SU-DHL-6 (cell line): ENCODE measurements around the gene PRR36.

Experiments
- H2AFZ ChIP-seq: fragments of 200-600 bp; sonication (generic); 2 replicates; pipeline ENCODE4 v1.6.1; 2014; ENCODE audit warnings: low read depth, mild to moderate bottlenecking, moderate library complexity, mixed read lengths, antibody characterized with exemption, low read length; ENCODE audit not compliant: severe bottlenecking
- H3F3A ChIP-seq: fragments of 200-600 bp; shearing (Covaris generic); 2 replicates; pipeline ENCODE4 v1.6.0; 2016; ENCODE audit warnings: antibody characterized with exemption, mild to moderate bottlenecking; ENCODE audit not compliant: insufficient read depth
- H3K27ac ChIP-seq: fragments of 200-600 bp; sonication (generic); 2 replicates; pipeline ENCODE4 v1.5.1; 2016; ENCODE audit warnings: low read depth, mild to moderate bottlenecking, low read length, moderate library complexity, mixed read lengths
- H3K27me3 ChIP-seq: fragments of 200-600 bp; sonication (generic), shearing (Covaris generic); 2 replicates; pipeline ENCODE4 v1.6.0; 2014; ENCODE audit warnings: mild to moderate bottlenecking, low read length
- H3K36me3 ChIP-seq: fragments of 200-600 bp; sonication (generic); 2 replicates; pipeline ENCODE4 v1.6.1; 2014; ENCODE audit warnings: mild to moderate bottlenecking, low read length, mixed read lengths
- H3K4me2 ChIP-seq: fragments of 300-600, 200-600 bp; shearing (Covaris generic), sonication (generic); 2 replicates; pipeline ENCODE4 v1.6.0; 2014; ENCODE audit warnings: low read length, low read depth, mild to moderate bottlenecking; ENCODE audit not compliant: poor library complexity, severe bottlenecking
- H3K4me3 ChIP-seq: fragments of 200-600 bp; sonication (generic); 2 replicates; pipeline ENCODE4 v1.5.1; 2014; ENCODE audit warnings: antibody characterized with exemption, low read length, mild to moderate bottlenecking, mixed read lengths; ENCODE audit not compliant: insufficient read depth, poor library complexity, severe bottlenecking
- H3K79me2 ChIP-seq: fragments of 200-600 bp; sonication (generic); 2 replicates; pipeline ENCODE4 v1.6.1; 2014; ENCODE audit warnings: mild to moderate bottlenecking, low read length, moderate library complexity; ENCODE audit not compliant: insufficient read depth
- H3K9ac ChIP-seq: fragments of 200-600 bp; sonication (generic); 2 replicates; pipeline ENCODE4 v1.7.0; 2014; ENCODE audit warnings: mild to moderate bottlenecking, low read length
- H3K9me2 ChIP-seq: fragments of 200-600 bp; sonication (generic); replicated peaks from 2 replicates; pipeline ENCODE4 v1.6.1; 2014; ENCODE audit warnings: low read length; ENCODE audit not compliant: insufficient read depth
- H3K9me3 ChIP-seq: fragments of 200-600 bp; sonication (generic); 2 replicates; pipeline ENCODE4 v1.6.1; 2014; ENCODE audit warnings: low read length, mixed read lengths; ENCODE audit not compliant: insufficient read depth
- H4K20me1 ChIP-seq: fragments of 200-600 bp; sonication (generic); 2 replicates; pipeline ENCODE4 v1.6.1; 2014; ENCODE audit warnings: low read depth, mild to moderate bottlenecking, antibody characterized with exemption, low read length, moderate library complexity, mixed read lengths
- EZH2phosphoT487 ChIP-seq: fragments of 200-600 bp; sonication (generic), shearing (Covaris generic); conservative IDR thresholded peaks from 2 replicates; pipeline ENCODE4 v1.6.1; 2018; ENCODE audit warnings: mild to moderate bottlenecking, antibody characterized with exemption, low read length, moderate library complexity, mixed read lengths
- TF ChIP-seq, protein P1 (sequence below): fragments of 200-600 bp; sonication (generic); IDR thresholded peaks from one replicate; pipeline ENCODE4 v1.5.1; 2017; ENCODE audit warnings: antibody characterized with exemption, mild to moderate bottlenecking, low read length, moderate library complexity; ENCODE audit not compliant: insufficient read depth, poor library complexity, severe bottlenecking

PRR36 gene

GRCh38 chr19:7845390-7846154 lies 28.6 kb downstream of the PRR36 start:
- Histone ChIP-seq H3K9me3 (0 out of 2 replicates have a peak, but pooled peaks cover 5% of the 10 kb centered on the region), H3K9ac (no peak overlapping the region), H3K9me2 (no peaks in the 10 kb centered on the region), H3K79me2 (no peaks in the 10 kb centered on the region), H3K4me3 (no peak overlapping the region), H3F3A (no peaks in the 10 kb centered on the region), H3K27ac (no peak overlapping the region), H3K36me3 (no peaks in the 10 kb centered on the region), H2AFZ (no peak overlapping the region), H3K27me3 (no peaks in the 10 kb centered on the region), H3K4me2 (no peak overlapping the region), H4K20me1 (no peaks in the 10 kb centered on the region)
- TF ChIP-seq EZH2phosphoT487: no peak
- TF ChIP-seq, protein P1, sequence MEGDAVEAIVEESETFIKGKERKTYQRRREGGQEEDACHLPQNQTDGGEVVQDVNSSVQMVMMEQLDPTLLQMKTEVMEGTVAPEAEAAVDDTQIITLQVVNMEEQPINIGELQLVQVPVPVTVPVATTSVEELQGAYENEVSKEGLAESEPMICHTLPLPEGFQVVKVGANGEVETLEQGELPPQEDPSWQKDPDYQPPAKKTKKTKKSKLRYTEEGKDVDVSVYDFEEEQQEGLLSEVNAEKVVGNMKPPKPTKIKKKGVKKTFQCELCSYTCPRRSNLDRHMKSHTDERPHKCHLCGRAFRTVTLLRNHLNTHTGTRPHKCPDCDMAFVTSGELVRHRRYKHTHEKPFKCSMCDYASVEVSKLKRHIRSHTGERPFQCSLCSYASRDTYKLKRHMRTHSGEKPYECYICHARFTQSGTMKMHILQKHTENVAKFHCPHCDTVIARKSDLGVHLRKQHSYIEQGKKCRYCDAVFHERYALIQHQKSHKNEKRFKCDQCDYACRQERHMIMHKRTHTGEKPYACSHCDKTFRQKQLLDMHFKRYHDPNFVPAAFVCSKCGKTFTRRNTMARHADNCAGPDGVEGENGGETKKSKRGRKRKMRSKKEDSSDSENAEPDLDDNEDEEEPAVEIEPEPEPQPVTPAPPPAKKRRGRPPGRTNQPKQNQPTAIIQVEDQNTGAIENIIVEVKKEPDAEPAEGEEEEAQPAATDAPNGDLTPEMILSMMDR: no peak

DNA sequence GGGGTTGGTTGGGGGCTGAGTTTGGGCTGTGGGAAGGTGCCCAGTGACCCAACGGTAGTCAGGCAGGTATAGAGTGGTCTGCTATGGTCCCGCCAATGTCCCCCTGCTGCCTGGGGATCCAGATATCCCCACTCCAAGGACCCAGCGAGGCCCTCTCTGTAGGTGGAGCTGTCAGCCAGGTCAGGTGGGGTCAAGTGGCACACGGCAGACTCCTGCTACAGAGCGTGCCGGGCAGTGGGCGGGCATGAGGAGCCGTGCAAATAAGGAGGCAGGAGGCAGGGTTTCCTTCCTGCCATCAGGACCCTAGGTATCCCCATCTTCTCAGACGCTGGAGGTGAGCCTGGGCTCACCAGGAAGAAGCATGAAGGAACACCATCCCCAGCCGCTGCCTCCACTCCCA lies 29.2 kb downstream of the PRR36 start:
- no peaks in the 10 kb centered on the region for H3F3A ChIP-seq
- no peak overlapping the region for H3K9ac ChIP-seq
- no peaks in the 10 kb centered on the region for H3K27me3 ChIP-seq
- H4K20me1 ChIP-seq: no peaks in the 10 kb centered on the region
- TF ChIP-seq, protein P1: no peak
- TF ChIP-seq EZH2phosphoT487: no peak
- H3K79me2 ChIP-seq: no peaks in the 10 kb centered on the region
- H3K27ac ChIP-seq: no peak overlapping the region
- H3K36me3 ChIP-seq: no peaks in the 10 kb centered on the region
- H3K4me3 ChIP-seq: no peak overlapping the region
- H3K9me3 ChIP-seq: 0 out of 2 replicates have a peak, but pooled peaks cover 5% of the 10 kb centered on the region
- no peaks in the 10 kb centered on the region for H3K9me2 ChIP-seq
- no peak overlapping the region for H2AFZ ChIP-seq
- no peak overlapping the region for H3K4me2 ChIP-seq

GRCh38 chr19:7844405-7844804 lies 29.8 kb downstream of the PRR36 start:
- Histone ChIP-seq H3K4me3 (no peak overlapping the region), H3K9me2 (no peaks in the 10 kb centered on the region), H3K4me2 (no peak overlapping the region), H3K9ac (no peak overlapping the region), H4K20me1 (no peaks in the 10 kb centered on the region), H3F3A (no peaks in the 10 kb centered on the region), H3K79me2 (no peaks in the 10 kb centered on the region), H3K36me3 (no peaks in the 10 kb centered on the region), H3K27ac (no peak overlapping the region), H3K27me3 (no peaks in the 10 kb centered on the region), H3K9me3 (0 out of 2 replicates have a peak, but pooled peaks cover 5% of the 10 kb centered on the region), H2AFZ (no peak overlapping the region)
- TF ChIP-seq, protein P1: no peak
